Measurements from ENCODE around the gene NUP88. TPM values are rescaled to one million over a fixed set of nuclear protein-coding genes. Genes with fewer than 3 reads are reported as not detected.

Gene NUP88
- 100 to 1,000 TPM; 110 to 113 TPM for total RNA-seq

GRCh38 chr17:5419356-5419958 lies at the start of gene NUP88:
Gene NUP88 (minus strand): TSS chr17:5419662. CDS start chr17:5419650, 12 bp downstream.
- ChIA-PET POLR2A (interaction anchor here (0.6 to 2.4 kb wide), 7 partner anchors 9 to 66 kb away, joined by 4 to 30 read pairs (median 7); partner anchors contain the start of genes C1QBP, DERL2 and MIS12), CTCF (interaction anchor here (0.9 to 2.1 kb wide), 2 partner anchors 19 to 21 kb away, joined by 5 to 26 read pairs; partner anchors contain the start of gene C1QBP)
- intact Hi-C loops (cut with micrococcal nuclease), result loop anchor here (1.0 to 5.0 kb wide), 6 partner anchors 20 to 472 kb away; partner anchors contain the start of genes C1QBP, DERL2, DHX33 and MIS12
- Mint-ChIP-seq H3K4me1 (ENCODE audit: low read depth) (peaks cover 50% of the 10 kb centered on the region), H3K36me3 (peaks cover 37% of the 10 kb centered on the region), H3K4me3 (peak within 1 kb of the TSS; percentile 99), H3K27me3 (no peaks in the 10 kb centered on the region), H3K9me3 (no peaks in the 10 kb centered on the region), H3K27ac (peak within 1 kb of the TSS; percentile 98)
- DNase-seq, result peak; percentile 98

- POLR2A ChIA-PET, result interaction anchor here (1.0 to 3.7 kb wide), 4 partner anchors 18 to 56 kb away, joined by 3 to 29 read pairs (median 5); partner anchors contain the start of genes C1QBP, DERL2 and MIS12
- Mint-ChIP-seq H3K27ac (peak overlapping the region; percentile 40), H3K4me3 (peak overlapping the region; percentile 85), H3K4me1 (ENCODE audit: low read depth) (peaks cover 40% of the 10 kb centered on the region), H3K9me3 (no peaks in the 10 kb centered on the region), H3K27me3 (no peaks in the 10 kb centered on the region), H3K36me3 (peaks cover 3% of the 10 kb centered on the region)
- peak; percentile 30 for DNase-seq
- intact Hi-C loops (cut with micrococcal nuclease), result loop anchor here (5.0 kb wide), 1 partner anchor 51 kb away; the partner anchor contains the start of gene NUP88
- CTCF ChIA-PET, result interaction anchor here (1.6 to 2.2 kb wide), 2 partner anchors 18 to 29 kb away, joined by 4 to 11 read pairs; partner anchors contain the start of genes C1QBP and DERL2
Measured at GRCh38 chr17:5468075-5468473, 48.6 kb upstream of the NUP88 start.

GRCh38 chr17:5467416-5467815 lies 48.0 kb upstream of the NUP88 start:
- ChIA-PET CTCF (interaction anchor here (2.2 kb wide), 1 partner anchor 28 kb away, joined by 11 read pairs; the partner anchor contains the start of gene C1QBP), POLR2A (interaction anchor here (3.7 kb wide), 1 partner anchor 18 kb away, joined by 29 read pairs; the partner anchor contains the start of genes DERL2 and MIS12)
- Mint-ChIP-seq H3K36me3 (peaks cover 2% of the 10 kb centered on the region), H3K9me3 (no peaks in the 10 kb centered on the region), H3K27ac (no peak overlapping the region), H3K4me3 (peak overlapping the region; percentile 85), H3K27me3 (no peaks in the 10 kb centered on the region), H3K4me1 (ENCODE audit: low read depth) (peaks cover 40% of the 10 kb centered on the region)
- intact Hi-C loops (cut with micrococcal nuclease), result loop anchor here (5.0 kb wide), 1 partner anchor 50 kb away; the partner anchor contains the start of gene NUP88
- no peak for DNase-seq

DNA sequence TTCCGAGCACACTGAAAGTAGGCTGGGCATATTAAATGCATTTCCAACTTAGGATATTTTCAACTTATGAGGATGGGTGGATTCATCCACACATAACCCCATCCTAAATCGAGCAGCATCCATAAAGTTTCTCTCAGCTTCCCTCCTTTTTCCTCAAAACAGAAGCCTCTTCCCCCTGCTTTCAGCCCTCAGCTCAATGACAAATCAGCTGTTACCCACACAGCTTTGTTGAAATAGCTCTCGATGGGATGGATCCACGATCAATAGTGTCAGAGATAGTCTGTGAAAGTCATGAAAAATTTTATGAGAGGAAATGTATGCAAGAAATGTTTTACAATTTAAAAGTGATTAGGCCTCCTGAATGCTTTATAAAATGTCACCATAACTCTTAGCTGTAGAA lies 46.8 kb upstream of the NUP88 start:
- peaks cover 40% of the 10 kb centered on the region for H3K4me1 Mint-ChIP-seq (ENCODE audit: low read depth)
- ChIA-PET POLR2A (interaction anchor here (0.6 kb wide), 2 partner anchors 26 to 68 kb away, joined by 3 read pairs; no protein-coding TSS in a partner anchor), CTCF (interaction anchor here (1.0 to 1.2 kb wide), 2 partner anchors 22 to 27 kb away, joined by 4 to 9 read pairs; partner anchors contain the start of gene C1QBP)
- DNase-seq, result no peak
- H3K4me3 Mint-ChIP-seq, result peak overlapping the region; percentile 85
- peaks cover 5% of the 10 kb centered on the region for H3K36me3 Mint-ChIP-seq
- no peaks in the 10 kb centered on the region for H3K27me3 Mint-ChIP-seq
- no peak overlapping the region for H3K27ac Mint-ChIP-seq
- intact Hi-C loops (cut with micrococcal nuclease), result loop anchor here (5.0 kb wide), 1 partner anchor 49 kb away; the partner anchor contains the start of gene NUP88
- H3K9me3 Mint-ChIP-seq, result no peaks in the 10 kb centered on the region

GRCh38 chr17:5464717-5465507 lies 45.5 kb upstream of the NUP88 start:
- Mint-ChIP-seq H3K4me3 (no peak overlapping the region), H3K4me1 (ENCODE audit: low read depth) (peaks cover 36% of the 10 kb centered on the region), H3K36me3 (peaks cover 13% of the 10 kb centered on the region), H3K27ac (no peak overlapping the region), H3K27me3 (no peaks in the 10 kb centered on the region), H3K9me3 (no peaks in the 10 kb centered on the region)
- no peak for DNase-seq
- ChIA-PET POLR2A (no interaction called here), CTCF (interaction anchor here (0.7 to 3.0 kb wide), 2 partner anchors 25 to 274 kb away, joined by 3 to 14 read pairs; partner anchors contain the start of gene C1QBP)
- intact Hi-C loops (cut with micrococcal nuclease), result loop anchor here (5.0 kb wide), 1 partner anchor 48 kb away; the partner anchor contains the start of gene NUP88

DNA sequence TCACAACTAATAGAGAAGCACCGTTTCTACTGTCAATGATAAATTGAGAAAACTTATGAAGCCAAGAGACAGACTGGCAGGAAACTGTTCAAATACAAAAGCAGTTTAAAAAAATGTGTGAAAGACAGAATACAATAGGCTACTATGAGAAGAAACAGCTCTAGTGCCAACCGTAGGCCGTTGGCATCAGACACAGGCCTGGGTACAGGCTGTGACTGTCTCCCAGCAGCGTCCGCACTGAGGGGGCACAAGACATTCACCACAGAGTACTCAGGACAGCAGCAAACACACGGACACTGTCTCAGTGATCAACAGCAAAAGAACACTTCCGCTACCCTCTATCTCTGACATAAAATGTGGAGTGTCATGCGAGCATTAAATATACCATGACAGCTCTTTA lies 27.3 kb upstream of the NUP88 start:
- DNase-seq, result no peak
- Mint-ChIP-seq H3K27ac (no peak overlapping the region), H3K36me3 (peaks cover 42% of the 10 kb centered on the region), H3K9me3 (no peaks in the 10 kb centered on the region), H3K4me1 (ENCODE audit: low read depth) (no peaks in the 10 kb centered on the region), H3K4me3 (no peak overlapping the region), H3K27me3 (no peaks in the 10 kb centered on the region)
- intact Hi-C loops (cut with micrococcal nuclease), result no loop called here
- POLR2A ChIA-PET, result no interaction called here
- CTCF ChIA-PET, result no interaction called here

DNA sequence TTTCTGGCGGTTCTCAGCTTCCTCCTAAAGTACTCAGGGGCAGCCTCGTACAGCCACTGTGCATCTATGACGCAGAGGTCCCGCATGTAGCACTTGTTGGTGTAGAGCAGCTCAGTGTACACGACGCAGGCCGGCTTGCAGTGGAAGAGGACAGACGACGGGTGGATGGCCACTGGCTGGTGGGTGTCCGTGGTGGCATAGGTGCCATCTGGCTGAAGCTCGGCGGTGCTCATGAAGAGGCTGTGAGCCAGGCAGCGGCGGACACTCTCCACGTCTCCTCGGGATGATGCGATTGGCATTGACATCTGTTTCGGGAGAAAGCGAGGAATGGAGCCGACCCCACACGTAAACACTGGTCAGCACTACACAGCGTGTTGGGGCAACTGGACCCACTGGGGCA lies 24.7 kb upstream of the NUP88 start:
- Mint-ChIP-seq H3K36me3 (peaks cover 35% of the 10 kb centered on the region), H3K27me3 (no peaks in the 10 kb centered on the region), H3K4me3 (no peak overlapping the region), H3K4me1 (ENCODE audit: low read depth) (peaks cover 11% of the 10 kb centered on the region), H3K27ac (no peak overlapping the region), H3K9me3 (no peaks in the 10 kb centered on the region)
- intact Hi-C loops (cut with micrococcal nuclease), result no loop called here
- no peak for DNase-seq
- ChIA-PET POLR2A (no interaction called here), CTCF (interaction anchor here (1.4 kb wide), 1 partner anchor 22 kb away, joined by 4 read pairs; no protein-coding TSS in a partner anchor)

DNA sequence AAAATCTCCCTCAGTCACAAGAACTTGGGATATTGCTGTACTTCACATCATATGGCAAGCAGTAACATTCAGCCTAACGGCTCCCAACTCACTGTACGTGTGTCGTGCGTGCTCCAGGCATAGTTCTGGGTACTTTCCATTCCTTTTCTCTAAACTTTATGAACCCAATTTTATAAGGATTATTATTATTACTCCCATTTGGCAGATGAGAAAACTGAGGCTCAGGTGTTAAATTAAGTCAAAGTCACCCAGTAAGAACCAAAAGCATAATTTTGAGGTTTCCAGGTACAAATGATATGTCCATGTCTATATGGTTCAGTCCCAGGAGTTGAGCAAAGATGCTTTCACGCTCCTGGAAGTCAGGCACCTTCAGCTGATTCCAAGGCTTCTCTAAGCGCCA lies 24.3 kb upstream of the NUP88 start:
- Mint-ChIP-seq H3K27me3 (no peaks in the 10 kb centered on the region), H3K4me3 (no peak overlapping the region), H3K27ac (no peak overlapping the region), H3K36me3 (peaks cover 34% of the 10 kb centered on the region), H3K4me1 (ENCODE audit: low read depth) (peaks cover 12% of the 10 kb centered on the region), H3K9me3 (no peaks in the 10 kb centered on the region)
- DNase-seq, result no peak
- intact Hi-C loops (cut with micrococcal nuclease), result no loop called here
- POLR2A ChIA-PET, result no interaction called here
- CTCF ChIA-PET, result interaction anchor here (1.4 kb wide), 1 partner anchor 23 kb away, joined by 4 read pairs; no protein-coding TSS in a partner anchor

GRCh38 chr17:5439446-5439764 lies 19.9 kb upstream of the NUP88 start:
- POLR2A ChIA-PET, result interaction anchor here (0.5 to 4.8 kb wide), 7 partner anchors 16 to 168 kb away, joined by 3 to 30 read pairs (median 6); partner anchors contain the start of genes DERL2, MIS12, NUP88 and RPAIN
- peak overlapping the region; percentile 83 for H3K27ac Mint-ChIP-seq
- H3K36me3 Mint-ChIP-seq, result peaks cover 42% of the 10 kb centered on the region
- peak overlapping the region; percentile 82 for H3K4me3 Mint-ChIP-seq
- H3K4me1 Mint-ChIP-seq (ENCODE audit: low read depth), result peaks cover 43% of the 10 kb centered on the region
- DNase-seq, result no peak
- CTCF ChIA-PET, result interaction anchor here (0.6 to 2.4 kb wide), 39 partner anchors 9 to 241 kb away, joined by 3 to 26 read pairs (median 5); partner anchors contain the start of genes DERL2, DHX33, MIS12 and NUP88
- H3K27me3 Mint-ChIP-seq, result no peaks in the 10 kb centered on the region
- intact Hi-C loops (cut with micrococcal nuclease), result loop anchor here (1.0 to 5.0 kb wide), 5 partner anchors 20 to 242 kb away; partner anchors contain the start of genes DERL2, MIS12 and NUP88
- no peaks in the 10 kb centered on the region for H3K9me3 Mint-ChIP-seq

- ChIA-PET CTCF (interaction anchor here (0.6 to 2.4 kb wide), 40 partner anchors 9 to 240 kb away, joined by 3 to 26 read pairs (median 5); partner anchors contain the start of genes DERL2, DHX33, MIS12 and NUP88), POLR2A (interaction anchor here (0.6 to 4.8 kb wide), 7 partner anchors 15 to 167 kb away, joined by 3 to 30 read pairs (median 6); partner anchors contain the start of genes DERL2, DHX33, MIS12 and NUP88)
- Mint-ChIP-seq H3K4me3 (peak within 1 kb of the TSS; percentile 82), H3K4me1 (ENCODE audit: low read depth) (peaks cover 43% of the 10 kb centered on the region), H3K36me3 (peaks cover 42% of the 10 kb centered on the region), H3K27me3 (no peaks in the 10 kb centered on the region), H3K9me3 (no peaks in the 10 kb centered on the region), H3K27ac (peak within 1 kb of the TSS; percentile 83)
- intact Hi-C loops (cut with micrococcal nuclease), result loop anchor here (1.0 to 5.0 kb wide), 5 partner anchors 20 to 242 kb away; partner anchors contain the start of genes DERL2, MIS12 and NUP88
- DNase-seq, result peak; percentile 95
Measured at GRCh38 chr17:5438716-5439445, 19.4 kb upstream of the NUP88 start, which contains the start of gene C1QBP. Gene C1QBP (minus strand): TSS chr17:5439155. CDS start chr17:5439073, 82 bp downstream.

Data from activated CD4-positive, alpha-beta memory T cell treated with anti-CD3 and anti-CD28 coated beads for 36 hours (primary cell).